Activated T-helper 1 cell treated with anti-CD3 and anti-CD28 coated beads, Interleukin-12 subunit alpha, Interleukin-12 subunit beta, Interleukin-2, Interleukin-4 antibody, amounts not matched to agents 30 ng/mL and 10 ng/mL and 1 ng/mL, durations not matched to agents 14 hours and 24 hours and 36 hours (primary cell): Measurements from ENCODE around the gene KIF25. TPM values are rescaled to one million over a fixed set of nuclear protein-coding genes. Genes with fewer than 3 reads are reported as not detected.
"Not testable (repeated sequence)": the region's sequence is repeated elsewhere in the genome, so short reads cannot be mapped to it uniquely, and the experiment has no call there.

Experiments used
- DNase-seq: peaks from one replicate; pipeline ENCODE4 v3.0.0; 2021; ENCODE audit warnings: low spot score
- H3K27ac Mint-ChIP-seq: one replicate; pipeline ENCODE4 v1.8.0; 2021; ENCODE audit warnings: mild to moderate bottlenecking, mixed read lengths
- H3K27me3 Mint-ChIP-seq: one replicate; pipeline ENCODE4 v1.8.0; 2022; ENCODE audit warnings: mild to moderate bottlenecking, moderate library complexity, mixed read lengths; ENCODE audit not compliant: insufficient read depth
- H3K36me3 Mint-ChIP-seq: one replicate; pipeline ENCODE4 v1.8.0; 2021; ENCODE audit warnings: low read depth, mixed read lengths
- H3K4me1 Mint-ChIP-seq: one replicate; pipeline ENCODE4 v1.8.0; 2021; ENCODE audit warnings: low read depth, mixed read lengths
- H3K4me3 Mint-ChIP-seq: one replicate; pipeline ENCODE4 v1.8.0; 2021; ENCODE audit warnings: mild to moderate bottlenecking, moderate library complexity, mixed read lengths
- H3K9me3 Mint-ChIP-seq: one replicate; pipeline ENCODE4 v1.8.0; 2021; ENCODE audit warnings: mixed read lengths
- intact Hi-C: fragments of 100-400 bp; cut with micrococcal nuclease; formaldehyde crosslinking; loops from one replicate; pipeline ENCODE4 v1.15.1; 2024
- total RNA-seq: library from RNA; stranded (reverse); gene quantifications from 2 replicates; pipeline ENCODE4 v1.2.3, GENCODE V29; 2022

The KIF25 gene
- total RNA-seq, 1 donor from 2014 or later = not detected

GRCh38 chr6:167963589-167964057, 33.8 kb upstream of the KIF25 start:
- Mint-ChIP-seq H3K27ac (no peak overlapping the region), H3K4me1 (peaks cover 6% of the 10 kb centered on the region), H3K9me3 (no peaks in the 10 kb centered on the region), H3K4me3 (no peak overlapping the region), H3K27me3 (no peaks in the 10 kb centered on the region), H3K36me3 (peaks cover 13% of the 10 kb centered on the region)
- intact Hi-C loops = no loop called here
- DNase-seq = no peak

DNA sequence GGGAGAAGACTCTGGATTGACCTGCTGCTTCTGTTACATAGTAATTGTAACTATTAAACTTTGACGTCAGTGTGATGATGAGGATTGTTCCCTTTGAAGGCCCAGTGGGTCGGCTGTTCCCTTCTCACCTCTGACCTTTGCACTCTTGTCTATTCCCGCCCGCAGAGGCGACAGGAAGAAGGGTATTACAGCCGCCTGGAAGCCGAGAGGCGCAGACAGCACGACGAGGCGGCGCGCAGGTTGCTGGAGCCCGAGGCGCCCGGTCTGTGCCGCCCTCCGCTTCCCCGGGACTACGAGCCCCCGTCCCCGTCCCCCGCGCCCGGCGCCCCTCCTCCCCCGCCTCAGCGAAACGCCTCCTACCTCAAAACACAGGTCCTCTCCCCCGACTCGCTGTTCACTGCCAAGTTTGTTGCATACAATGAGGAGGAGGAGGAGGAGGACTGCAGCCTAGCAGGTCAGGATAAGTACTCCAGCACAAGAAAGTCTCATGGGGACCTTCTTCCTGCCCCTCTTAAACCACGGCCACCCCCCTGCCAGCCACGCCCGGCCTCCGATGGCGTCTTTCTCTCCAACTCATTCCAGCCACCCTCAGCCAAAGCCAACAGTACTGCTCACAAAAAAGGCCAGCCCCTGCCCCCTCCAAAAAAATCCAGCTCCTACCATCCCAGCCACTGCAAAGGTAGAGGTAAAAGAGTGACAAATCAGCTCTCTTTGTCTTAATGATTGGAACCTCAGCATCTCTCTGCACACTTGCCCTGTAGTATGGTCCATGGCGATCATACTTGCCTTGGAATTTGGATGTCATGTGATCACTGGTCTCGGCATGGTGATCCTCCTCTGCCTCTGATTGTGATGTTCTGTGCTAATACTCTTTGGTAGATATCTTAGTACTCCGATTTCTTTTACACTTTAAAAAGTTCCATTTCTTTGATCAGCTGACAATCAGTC, 31.6 kb upstream of the KIF25 start:
- peaks cover 18% of the 10 kb centered on the region for H3K36me3 Mint-ChIP-seq
- no peak for DNase-seq
- no peaks in the 10 kb centered on the region for H3K9me3 Mint-ChIP-seq
- no peak overlapping the region for H3K4me3 Mint-ChIP-seq
- intact Hi-C loops = no loop called here
- no peak overlapping the region for H3K27ac Mint-ChIP-seq
- peaks cover 6% of the 10 kb centered on the region for H3K4me1 Mint-ChIP-seq
- H3K27me3 Mint-ChIP-seq = no peaks in the 10 kb centered on the region

DNA sequence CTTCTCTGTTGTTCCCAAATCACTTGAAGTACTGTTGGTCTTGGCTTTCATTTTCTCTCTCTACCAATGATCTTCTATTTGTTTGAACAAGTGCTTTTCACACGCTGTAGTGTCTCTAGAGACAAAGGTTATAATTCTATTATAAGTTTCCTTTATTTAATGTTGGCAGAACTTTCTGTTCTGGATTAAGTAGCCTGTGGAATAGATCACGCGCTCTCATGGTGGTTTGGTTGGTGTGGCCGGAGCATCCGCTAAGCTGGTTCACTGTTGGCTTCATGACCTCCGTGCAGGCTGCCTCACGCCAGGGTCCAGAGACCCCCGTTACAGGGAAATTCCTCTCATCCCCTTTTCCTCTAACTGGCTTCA, 30.9 kb upstream of the KIF25 start:
- DNase-seq = no peak
- Mint-ChIP-seq H3K4me3 (no peak overlapping the region), H3K4me1 (peaks cover 6% of the 10 kb centered on the region), H3K9me3 (no peaks in the 10 kb centered on the region), H3K36me3 (peaks cover 16% of the 10 kb centered on the region), H3K27me3 (no peaks in the 10 kb centered on the region), H3K27ac (no peak overlapping the region)
- intact Hi-C loops = no loop called here

DNA sequence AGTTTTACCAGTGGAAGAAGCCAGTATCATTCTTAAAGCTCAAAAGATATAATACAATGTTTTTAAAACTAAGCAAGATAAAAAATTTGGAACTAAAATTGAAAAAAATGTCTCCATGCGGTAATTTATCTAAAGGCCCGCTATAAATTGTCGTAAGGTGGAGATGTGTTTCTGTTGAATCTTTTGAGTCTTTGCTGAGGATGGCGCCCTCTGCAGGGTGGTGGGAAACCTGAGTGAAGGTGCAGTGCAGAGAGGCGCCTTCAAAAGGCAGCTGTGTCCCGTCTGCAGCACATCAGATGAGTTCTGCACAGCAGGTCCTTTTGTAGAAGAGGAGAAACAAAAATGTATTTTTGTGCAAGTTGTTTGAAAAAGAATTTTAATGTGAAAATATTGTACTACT, 29.4 kb upstream of the KIF25 start:
- intact Hi-C loops = no loop called here
- H3K9me3 Mint-ChIP-seq = no peaks in the 10 kb centered on the region

DNA sequence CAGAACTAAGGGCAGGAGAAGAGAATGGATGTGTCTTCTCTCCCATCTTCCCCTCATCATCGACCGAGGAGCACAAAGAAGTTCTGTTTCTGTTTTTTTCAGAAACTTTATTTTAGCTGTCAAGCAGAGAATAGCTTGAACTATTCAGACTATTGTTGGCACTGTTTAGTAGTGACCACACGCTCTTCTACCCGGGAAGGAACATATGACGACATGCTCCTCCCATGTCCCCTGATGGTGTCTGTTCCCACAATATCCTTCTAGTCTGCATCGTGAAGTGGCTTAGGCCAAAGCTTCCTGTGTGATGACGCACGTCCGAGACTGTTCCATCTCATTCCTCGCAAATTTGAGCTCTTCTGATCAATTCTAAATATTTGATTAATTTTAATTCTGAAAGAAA, 27.2 kb upstream of the KIF25 start:
- Mint-ChIP-seq H3K36me3 (peaks cover 9% of the 10 kb centered on the region), H3K27ac (no peak overlapping the region), H3K27me3 (no peaks in the 10 kb centered on the region), H3K9me3 (no peaks in the 10 kb centered on the region), H3K4me1 (no peaks in the 10 kb centered on the region), H3K4me3 (no peak overlapping the region)
- intact Hi-C loops = no loop called here
- no peak for DNase-seq

More for the DNA sequence above, 29.4 kb upstream of the KIF25 start:
- Mint-ChIP-seq H3K36me3 (peaks cover 12% of the 10 kb centered on the region), H3K27me3 (no peaks in the 10 kb centered on the region), H3K27ac (no peak overlapping the region), H3K4me3 (no peak overlapping the region), H3K4me1 (peaks cover 6% of the 10 kb centered on the region)
- peak; percentile 13 for DNase-seq

DNA sequence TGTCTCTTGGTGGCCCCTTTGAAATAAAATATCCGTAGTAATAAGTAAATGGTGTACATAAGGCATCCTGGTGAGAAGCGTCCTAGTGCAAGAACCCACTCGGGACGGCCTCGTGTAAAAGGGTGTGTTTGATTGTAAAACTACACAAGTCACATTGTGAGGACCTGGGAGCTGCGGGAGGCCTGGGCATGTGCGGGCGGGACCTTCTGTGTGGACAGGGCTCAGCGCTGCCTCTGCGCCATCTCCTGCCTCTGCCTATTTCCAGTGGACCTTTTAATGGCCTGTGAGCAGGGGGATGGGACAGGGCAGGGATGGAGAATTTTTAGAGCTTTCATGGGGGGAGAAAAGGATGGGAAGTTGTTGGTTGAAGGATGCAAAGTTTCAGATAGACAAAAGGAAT, 25.3 kb upstream of the KIF25 start:
- intact Hi-C loops = no loop called here

DNA sequence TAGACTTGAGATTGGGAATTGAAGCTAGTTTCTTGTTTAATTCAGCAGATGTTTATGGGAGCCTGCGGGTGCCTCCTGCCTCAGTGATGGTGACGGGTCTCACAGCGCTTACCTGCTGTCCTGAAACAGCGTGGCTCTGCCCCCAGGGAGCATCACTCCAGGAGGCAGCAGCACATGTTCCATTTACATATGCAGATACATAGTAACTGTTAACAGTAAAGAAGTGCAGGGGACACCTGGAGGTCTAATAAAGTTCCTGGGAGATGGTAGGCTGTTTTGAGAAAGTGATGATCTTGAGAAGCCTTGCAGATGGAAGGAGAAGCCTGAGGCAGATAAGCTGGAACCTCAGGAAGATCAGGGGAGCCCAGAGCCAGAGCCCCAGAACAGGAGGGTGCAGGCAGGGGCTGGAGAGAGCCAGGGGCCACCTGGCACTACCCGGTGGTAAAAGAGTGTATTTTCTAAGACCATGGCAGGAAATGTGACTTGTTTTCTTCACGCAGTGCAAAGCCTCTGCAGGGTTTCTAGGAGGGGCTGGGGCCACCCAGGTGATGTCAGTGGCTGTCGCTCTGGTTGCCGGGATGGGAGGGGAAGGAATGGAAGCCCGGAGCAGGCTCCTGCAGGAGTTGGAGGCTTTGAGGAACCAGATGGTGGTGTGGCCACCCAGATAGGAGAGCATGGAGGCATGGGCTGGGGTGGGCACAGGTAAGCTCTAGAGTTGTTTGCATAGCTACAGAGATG, 24.2 kb upstream of the KIF25 start:
- no peaks in the 10 kb centered on the region for H3K9me3 Mint-ChIP-seq
- H3K4me3 Mint-ChIP-seq = no peak overlapping the region
- H3K27me3 Mint-ChIP-seq = no peaks in the 10 kb centered on the region

More for the DNA sequence above, 25.3 kb upstream of the KIF25 start:
- Mint-ChIP-seq H3K9me3 (no peaks in the 10 kb centered on the region), H3K4me1 (no peaks in the 10 kb centered on the region), H3K27ac (no peak overlapping the region), H3K36me3 (peaks cover 5% of the 10 kb centered on the region), H3K4me3 (no peak overlapping the region), H3K27me3 (no peaks in the 10 kb centered on the region)
- no peak for DNase-seq

GRCh38 chr6:167974640-167975344, 22.7 kb upstream of the KIF25 start:
- no peak for DNase-seq
- intact Hi-C loops = no loop called here
- peaks cover 2% of the 10 kb centered on the region for H3K36me3 Mint-ChIP-seq
- H3K4me1 Mint-ChIP-seq = no peaks in the 10 kb centered on the region
- H3K4me3 Mint-ChIP-seq = no peak overlapping the region
- H3K9me3 Mint-ChIP-seq = no peaks in the 10 kb centered on the region
- H3K27ac Mint-ChIP-seq = no peak overlapping the region
- H3K27me3 Mint-ChIP-seq = no peaks in the 10 kb centered on the region

More for the DNA sequence above, 24.2 kb upstream of the KIF25 start:
- no peak overlapping the region for H3K27ac Mint-ChIP-seq
- no peaks in the 10 kb centered on the region for H3K4me1 Mint-ChIP-seq
- H3K36me3 Mint-ChIP-seq = peaks cover 5% of the 10 kb centered on the region
- intact Hi-C loops = no loop called here
- no peak for DNase-seq

GRCh38 chr6:167975458-167975857, 22.0 kb upstream of the KIF25 start:
- Mint-ChIP-seq H3K36me3 (no peaks in the 10 kb centered on the region), H3K27ac (no peak overlapping the region), H3K4me3 (no peak overlapping the region), H3K4me1 (no peaks in the 10 kb centered on the region), H3K27me3 (no peaks in the 10 kb centered on the region), H3K9me3 (no peaks in the 10 kb centered on the region)
- intact Hi-C loops = no loop called here
- no peak for DNase-seq

- H3K4me3 Mint-ChIP-seq, H3K27ac Mint-ChIP-seq, H3K4me1 Mint-ChIP-seq, H3K27me3 Mint-ChIP-seq, DNase-seq, H3K36me3 Mint-ChIP-seq, intact Hi-C loops, H3K9me3 Mint-ChIP-seq: not testable (repeated sequence)
Measured at GRCh38 chr6:167976116-167976657, 21.3 kb upstream of the KIF25 start.

DNA sequence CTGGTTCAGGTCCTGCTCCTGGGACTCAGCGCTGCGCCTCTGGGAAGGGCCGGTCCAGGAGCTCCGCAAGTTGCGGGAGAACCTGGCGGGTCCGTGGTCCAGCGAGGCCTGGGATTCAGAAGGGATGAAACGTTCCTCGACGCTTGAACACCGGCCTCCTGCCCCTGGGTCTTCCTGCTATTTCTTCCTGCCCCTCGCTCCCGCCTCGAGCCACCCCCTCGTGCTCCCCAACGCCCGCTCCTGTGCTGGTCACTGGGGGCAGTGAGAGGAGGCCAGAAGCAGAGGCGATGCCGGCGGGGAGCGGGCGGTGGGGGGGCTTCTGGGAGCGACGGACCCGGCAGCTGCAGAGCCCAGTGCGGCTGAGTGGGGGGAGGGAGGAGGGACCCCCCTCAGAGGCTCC, 20.8 kb upstream of the KIF25 start:
- intact Hi-C loops = no loop called here
- Mint-ChIP-seq H3K27me3 (peaks cover 4% of the 10 kb centered on the region), H3K4me3 (no peak overlapping the region), H3K9me3 (no peaks in the 10 kb centered on the region), H3K36me3 (no peaks in the 10 kb centered on the region), H3K27ac (no peak overlapping the region), H3K4me1 (no peaks in the 10 kb centered on the region)
- DNase-seq = no peak

- H3K27me3 Mint-ChIP-seq = peaks cover 4% of the 10 kb centered on the region
- H3K4me3 Mint-ChIP-seq = no peak overlapping the region
- no peaks in the 10 kb centered on the region for H3K36me3 Mint-ChIP-seq
- no peak for DNase-seq
- intact Hi-C loops = no loop called here
- no peak overlapping the region for H3K27ac Mint-ChIP-seq
- no peaks in the 10 kb centered on the region for H3K9me3 Mint-ChIP-seq
- no peaks in the 10 kb centered on the region for H3K4me1 Mint-ChIP-seq
Measured at GRCh38 chr6:167977717-167978467, 19.6 kb upstream of the KIF25 start.
